Measurements from ENCODE around the gene ETHE1.

GRCh38 chr19:43564800-43565199, 37.8 kb upstream of the ETHE1 start:
- no peak for TF ChIP-seq POLR2AphosphoS5 (IDR thresholded peaks at IDR 0.05)
- TF ChIP-seq CTCF (IDR thresholded peaks at IDR 0.05): no peak
- TF ChIP-seq POLR2A (IDR thresholded peaks at IDR 0.05): no peak
